WERI-Rb-1 (cell line): ENCODE results near the gene EZR.

Experiments
- DNase-seq: peaks from one replicate; pipeline ENCODE4 v3.0.0-alpha.2; 2020
- H3K27ac ChIP-seq: fragments of 250-450 bp; sonication (Bioruptor Pico); 2 replicates; pipeline ENCODE4 v1.5.1; 2020; ENCODE audit warnings: mild to moderate bottlenecking, moderate library complexity
- H3K27me3 ChIP-seq: fragments of 250-450 bp; sonication (Bioruptor Pico); 2 replicates; pipeline ENCODE4 v1.5.1; 2021; ENCODE audit warnings: mild to moderate bottlenecking, low read depth, moderate library complexity; ENCODE audit not compliant: insufficient read depth, severe bottlenecking
- H3K36me3 ChIP-seq: fragments of 250-450 bp; sonication (Bioruptor Pico); 2 replicates; pipeline ENCODE4 v1.5.1; 2020; ENCODE audit warnings: mild to moderate bottlenecking, moderate library complexity
- H3K4me3 ChIP-seq: 2 replicates; pipeline ENCODE4 v1.5.1; 2011; ENCODE audit warnings: low read depth, mild to moderate bottlenecking, control low read depth, low read length
- H3K9me3 ChIP-seq: fragments of 250-450 bp; sonication (Bioruptor Pico); 2 replicates; pipeline ENCODE4 v1.5.1; 2021; ENCODE audit warnings: mild to moderate bottlenecking, moderate library complexity; ENCODE audit not compliant: severe bottlenecking
- TF ChIP-seq, protein P1 (sequence below): IDR thresholded peaks from 2 replicates; pipeline ENCODE4 v1.5.1; 2011; ENCODE audit warnings: low read depth, mild to moderate bottlenecking, control low read depth, inconsistent platforms, low read length

Gene EZR

DNA sequence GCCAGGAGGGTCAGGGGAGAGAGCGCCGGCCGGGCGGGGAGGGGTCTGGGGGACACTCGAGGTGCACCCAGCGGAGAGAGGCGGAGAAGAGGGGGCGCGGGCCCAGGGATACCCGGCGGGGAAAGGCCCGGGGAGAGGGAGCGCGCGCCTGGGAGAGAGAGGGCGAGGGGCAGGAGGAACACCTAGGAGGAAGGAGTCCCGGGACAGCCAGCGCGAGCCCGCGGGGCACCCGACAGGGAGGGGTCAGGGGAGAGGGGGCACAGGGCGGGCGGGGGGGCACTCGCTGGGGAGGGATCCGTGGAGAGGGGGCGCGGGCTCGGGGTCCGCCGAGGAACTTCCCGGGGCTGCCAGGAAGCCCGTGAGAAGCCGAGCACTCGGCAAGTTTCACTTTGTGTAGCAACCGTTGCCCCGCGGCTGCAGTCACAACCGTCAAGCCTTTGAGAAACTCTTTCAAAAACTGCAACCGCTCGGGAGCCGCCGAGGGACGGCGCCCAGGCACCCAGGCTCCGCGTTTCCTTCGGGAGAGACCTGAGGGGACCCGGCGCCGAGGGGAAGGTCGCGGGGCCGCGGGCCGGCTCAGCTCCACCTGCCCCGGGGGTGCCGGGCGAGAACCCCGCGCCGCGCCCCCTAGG, 471 bp downstream of the EZR start:
- Histone ChIP-seq H3K9me3 (no peaks in the 10 kb centered on the region), H3K27me3 (no peaks in the 10 kb centered on the region)

DNA sequence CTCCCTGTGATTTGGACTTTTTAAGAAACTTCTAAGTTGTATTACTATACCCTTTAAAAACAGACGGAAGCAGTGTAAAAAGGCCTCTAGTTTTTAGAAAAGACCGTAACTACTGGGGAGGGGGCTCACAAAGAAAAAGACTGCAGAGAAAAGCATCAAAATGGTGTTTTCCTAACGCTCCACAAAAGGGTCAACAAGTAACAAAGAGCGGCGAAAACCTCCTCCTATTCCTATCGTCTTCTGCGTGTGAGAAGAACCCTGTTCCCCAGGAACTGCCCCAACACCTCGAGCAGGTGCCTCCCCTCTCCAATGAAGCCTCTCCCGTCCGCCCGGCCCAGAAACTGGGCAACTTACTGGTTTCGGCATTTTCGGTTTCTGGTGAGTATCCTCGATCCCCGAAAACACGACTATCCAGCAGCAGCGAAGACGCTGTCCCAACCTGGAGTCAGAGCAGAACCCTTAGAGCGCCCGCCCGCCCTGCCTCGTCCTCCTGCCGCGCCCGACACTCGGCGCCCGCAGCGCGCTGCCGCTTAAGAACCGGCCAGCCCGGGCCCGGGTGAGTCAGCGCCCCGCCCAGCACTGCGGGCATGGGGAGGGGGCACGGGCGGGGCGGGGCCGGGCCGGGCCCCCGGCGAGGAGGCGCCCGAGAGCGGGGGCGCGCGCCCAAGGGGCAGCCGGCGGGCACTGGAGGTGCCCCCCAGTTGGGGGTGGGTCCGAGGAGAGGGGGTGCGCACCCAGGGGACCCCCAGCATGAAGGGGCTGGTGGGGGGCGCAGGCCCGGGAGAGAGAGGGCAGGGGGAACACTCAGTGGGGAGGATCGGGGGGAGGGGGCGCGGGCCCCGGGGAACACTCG, 1.2 kb downstream of the EZR start:
- Histone ChIP-seq H3K9me3 (no peaks in the 10 kb centered on the region), H3K4me3 (peak overlapping the region; percentile 59), H3K27me3 (no peaks in the 10 kb centered on the region), H3K27ac (peak overlapping the region; percentile 84), H3K36me3 (peaks cover 49% of the 10 kb centered on the region)
- DNase-seq, result peak; percentile 80
- TF ChIP-seq, protein P1, sequence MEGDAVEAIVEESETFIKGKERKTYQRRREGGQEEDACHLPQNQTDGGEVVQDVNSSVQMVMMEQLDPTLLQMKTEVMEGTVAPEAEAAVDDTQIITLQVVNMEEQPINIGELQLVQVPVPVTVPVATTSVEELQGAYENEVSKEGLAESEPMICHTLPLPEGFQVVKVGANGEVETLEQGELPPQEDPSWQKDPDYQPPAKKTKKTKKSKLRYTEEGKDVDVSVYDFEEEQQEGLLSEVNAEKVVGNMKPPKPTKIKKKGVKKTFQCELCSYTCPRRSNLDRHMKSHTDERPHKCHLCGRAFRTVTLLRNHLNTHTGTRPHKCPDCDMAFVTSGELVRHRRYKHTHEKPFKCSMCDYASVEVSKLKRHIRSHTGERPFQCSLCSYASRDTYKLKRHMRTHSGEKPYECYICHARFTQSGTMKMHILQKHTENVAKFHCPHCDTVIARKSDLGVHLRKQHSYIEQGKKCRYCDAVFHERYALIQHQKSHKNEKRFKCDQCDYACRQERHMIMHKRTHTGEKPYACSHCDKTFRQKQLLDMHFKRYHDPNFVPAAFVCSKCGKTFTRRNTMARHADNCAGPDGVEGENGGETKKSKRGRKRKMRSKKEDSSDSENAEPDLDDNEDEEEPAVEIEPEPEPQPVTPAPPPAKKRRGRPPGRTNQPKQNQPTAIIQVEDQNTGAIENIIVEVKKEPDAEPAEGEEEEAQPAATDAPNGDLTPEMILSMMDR, result no peak

More for the DNA sequence above, 471 bp downstream of the EZR start:
- H3K4me3 ChIP-seq, result peak overlapping the region; percentile 59
- TF ChIP-seq, protein P1, result no peak
- peak; percentile 61 for DNase-seq
- H3K27ac ChIP-seq, result peak overlapping the region; percentile 84
- peaks cover 41% of the 10 kb centered on the region for H3K36me3 ChIP-seq

DNA sequence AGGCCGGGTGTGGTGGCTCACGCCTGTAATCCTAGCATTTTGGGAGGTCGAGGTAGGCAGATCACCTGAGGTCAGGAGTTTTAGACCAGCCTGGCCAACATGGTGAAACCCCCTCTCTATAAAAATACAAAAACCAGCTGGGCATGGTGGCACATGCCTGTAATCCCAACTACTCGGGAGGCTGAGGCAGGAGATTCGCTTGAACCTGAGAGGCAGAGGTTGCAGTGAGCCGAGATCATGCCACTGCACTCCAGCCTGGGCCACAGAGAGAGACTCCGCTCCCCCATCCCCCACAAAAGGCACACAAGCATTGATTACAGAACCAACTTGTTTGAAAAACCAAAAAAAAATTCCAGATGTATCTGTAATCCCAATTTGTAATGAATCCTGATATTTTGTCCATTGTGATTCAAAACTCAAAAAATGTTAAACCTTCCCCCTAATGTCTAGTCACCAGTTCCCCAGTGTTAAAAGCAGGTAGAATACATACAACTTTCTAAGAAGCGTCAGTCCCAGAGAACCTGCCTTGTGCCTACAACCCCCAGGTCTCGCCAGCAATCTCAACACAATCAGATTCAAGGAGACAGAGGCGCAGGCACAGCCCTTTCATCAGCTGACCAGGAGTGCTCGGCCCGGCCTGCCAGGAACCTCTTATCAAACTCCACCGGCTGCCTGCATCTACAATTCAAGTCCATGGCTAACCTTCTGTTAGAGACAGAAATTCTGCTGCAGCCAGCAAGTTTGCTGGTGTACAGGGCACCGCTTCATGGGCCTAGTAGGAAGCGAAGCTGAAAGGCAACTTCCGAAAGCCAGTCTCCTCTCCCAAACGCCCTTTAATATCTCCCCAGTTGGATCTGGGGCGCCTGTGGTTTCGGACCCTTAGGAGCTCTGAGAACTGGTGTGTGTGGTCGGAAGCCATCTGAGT, 2.1 kb downstream of the EZR start:
- peak overlapping the region; percentile 59 for H3K4me3 ChIP-seq
- H3K36me3 ChIP-seq, result peaks cover 58% of the 10 kb centered on the region
- no peak for DNase-seq

DNA sequence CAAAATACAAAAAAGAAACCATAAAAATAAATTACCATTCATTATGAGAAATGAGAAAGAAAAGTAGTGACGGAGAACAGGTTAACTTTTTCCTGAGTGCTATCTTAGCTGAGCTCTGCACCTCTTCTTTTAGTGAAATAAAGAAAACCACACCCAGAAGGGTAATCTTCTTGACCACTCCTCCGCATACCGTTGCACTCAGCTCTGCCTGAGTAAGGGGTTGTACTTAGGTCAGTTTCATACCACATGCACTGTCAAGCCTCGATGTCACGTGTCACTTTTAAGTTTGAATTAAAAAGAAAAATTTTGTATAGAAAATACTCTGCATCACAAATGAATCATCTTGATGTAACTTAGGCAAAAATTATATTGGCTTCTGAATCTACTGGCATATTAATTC, 2.8 kb downstream of the EZR start:
- Histone ChIP-seq H3K9me3 (no peaks in the 10 kb centered on the region), H3K27ac (no peak overlapping the region), H3K27me3 (no peaks in the 10 kb centered on the region), H3K36me3 (peaks cover 60% of the 10 kb centered on the region), H3K4me3 (no peak overlapping the region)
- DNase-seq, result no peak
- TF ChIP-seq, protein P1, result no peak

More for the DNA sequence above, 2.1 kb downstream of the EZR start:
- Histone ChIP-seq H3K27ac (peak overlapping the region; percentile 84), H3K9me3 (no peaks in the 10 kb centered on the region), H3K27me3 (no peaks in the 10 kb centered on the region)
- TF ChIP-seq, protein P1, result no peak

DNA sequence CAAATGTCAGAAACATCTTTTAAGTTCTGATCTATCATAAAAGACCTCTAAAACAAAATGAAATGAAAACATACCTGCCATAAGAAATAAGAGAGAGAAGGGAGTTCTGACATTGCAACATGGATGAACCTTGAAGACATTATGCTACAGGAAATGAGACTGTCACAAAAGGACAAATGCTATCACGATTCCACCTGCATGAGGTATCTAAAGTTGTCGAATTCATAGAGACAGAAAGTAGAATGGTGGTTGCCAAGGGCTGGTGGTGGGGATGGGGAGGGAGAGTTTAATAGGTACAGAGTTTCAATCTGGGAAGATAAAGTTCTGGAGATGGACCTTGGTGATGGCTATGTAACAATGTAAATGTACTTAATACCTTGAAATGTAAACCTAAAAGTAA, 3.3 kb downstream of the EZR start:
- Histone ChIP-seq H3K27ac (no peak overlapping the region), H3K9me3 (no peaks in the 10 kb centered on the region), H3K4me3 (no peak overlapping the region), H3K27me3 (no peaks in the 10 kb centered on the region), H3K36me3 (peaks cover 60% of the 10 kb centered on the region)
- TF ChIP-seq, protein P1, result no peak
- DNase-seq, result no peak
